IMR-90 (cell line): ENCODE measurements around the gene TSGA10IP. TPM values are rescaled to one million over a fixed set of nuclear protein-coding genes. Genes with fewer than 3 reads are reported as not detected.

ENCODE experiments used
- ATAC-seq: fragments of 200-7000 bp; cut with Tn5 transposase; 2 replicates; pipeline ENCODE4 v1.9.1; 2020; ENCODE audit warnings: low read depth, mild to moderate bottlenecking, moderate library complexity
- BruUV-seq: library from RNA; stranded (reverse); fragments of 400-500 nt; replicated peaks from 2 replicates; lab custom pipeline; 2021; lab: Mats Ljungman, UMichigan
- CTCF ChIA-PET: fragments of 300-600 bp; formaldehyde crosslinking; extraction: SDS; loops from one replicate; lab custom pipeline; 2021; ENCODE audit warnings: antibody characterized with exemption; lab: Yijun Ruan, JAX
- POLR2A ChIA-PET: fragments of 300-600 bp; sonication (Branson Sonifier 250); formaldehyde crosslinking; loops from one replicate; lab custom pipeline; 2022; ENCODE audit warnings: antibody characterized with exemption; ENCODE audit not compliant: unreplicated experiment; lab: Charles Lee
- DNase-seq: peaks from one replicate; pipeline ENCODE4 v3.0.0; 2013
- H2AFZ ChIP-seq: replicated peaks from 2 replicates; pipeline ENCODE3; 2013; ENCODE audit warnings: low read length, mild to moderate bottlenecking; ENCODE audit not compliant: poor library complexity
- H2AK5ac ChIP-seq: 2 replicates; pipeline ENCODE4 v1.6.1; 2013; ENCODE audit warnings: low read depth, low read length, inconsistent platforms
- H2AK9ac ChIP-seq: replicated peaks from 2 replicates; pipeline ENCODE3; 2013; ENCODE audit warnings: mild to moderate bottlenecking, low read depth, low read length, moderate library complexity; ENCODE audit not compliant: poor library complexity
- H2BK120ac ChIP-seq: 2 replicates; pipeline ENCODE4 v1.6.1; 2013; ENCODE audit warnings: low read depth, low read length, inconsistent platforms
- H2BK15ac ChIP-seq: 3 replicates; pipeline ENCODE4 v1.6.1; 2013; ENCODE audit warnings: low read depth, low read length, inconsistent platforms
- H2BK20ac ChIP-seq: 2 replicates; pipeline ENCODE4 v1.6.1; 2013; ENCODE audit warnings: low read depth, mild to moderate bottlenecking, inconsistent platforms, low read length, moderate library complexity
- H2BK5ac ChIP-seq: 2 replicates; pipeline ENCODE4 v1.6.1; 2013; ENCODE audit warnings: mild to moderate bottlenecking, low read depth, low read length, inconsistent platforms; ENCODE audit not compliant: poor library complexity, severe bottlenecking
- H3K14ac ChIP-seq: replicated peaks from 2 replicates; pipeline ENCODE4 v1.6.1; 2013; ENCODE audit warnings: low read depth, low read length, inconsistent platforms
- H3K18ac ChIP-seq: 2 replicates; pipeline ENCODE4 v1.6.1; 2013; ENCODE audit warnings: low read depth, low read length, control low read depth
- H3K23ac ChIP-seq: 2 replicates; pipeline ENCODE4 v1.6.1; 2013; ENCODE audit warnings: low read depth, low read length, inconsistent platforms
- H3K27ac ChIP-seq: 2 replicates; pipeline ENCODE4 v1.5.1; 2013; ENCODE audit warnings: mild to moderate bottlenecking, control low read depth, low read length; ENCODE audit not compliant: insufficient read depth
- H3K27me3 ChIP-seq: 2 replicates; pipeline ENCODE4 v1.6.1; 2013; ENCODE audit warnings: low read length; ENCODE audit not compliant: control insufficient read depth, insufficient read depth
- H3K36me3 ChIP-seq: 2 replicates; pipeline ENCODE4 v1.6.1; 2013; ENCODE audit warnings: low read length, mixed read lengths; ENCODE audit not compliant: control insufficient read depth, insufficient read depth
- H3K4ac ChIP-seq: 2 replicates; pipeline ENCODE4 v1.6.1; 2013; ENCODE audit warnings: low read depth, low read length, inconsistent platforms
- H3K4me1 ChIP-seq: 2 replicates; pipeline ENCODE4 v1.6.1; 2013; ENCODE audit warnings: low read length, mixed read lengths; ENCODE audit not compliant: control insufficient read depth, insufficient read depth
- H3K4me2 ChIP-seq: 2 replicates; pipeline ENCODE4 v1.6.1; 2013; ENCODE audit warnings: low read depth, mild to moderate bottlenecking, control low read depth, low read length, moderate library complexity
- H3K4me3 ChIP-seq: 2 replicates; pipeline ENCODE4 v1.5.1; 2013; ENCODE audit warnings: low read depth, mild to moderate bottlenecking, control low read depth, low read length, moderate library complexity; ENCODE audit not compliant: insufficient read depth
- H3K56ac ChIP-seq: 2 replicates; pipeline ENCODE4 v1.6.1; 2013; ENCODE audit warnings: low read length, inconsistent platforms; ENCODE audit not compliant: insufficient read depth; ENCODE audit errors: extremely low read depth
- H3K79me1 ChIP-seq, 2 experiments: 2 replicates each; pipeline ENCODE4 v1.6.1; 2013; ENCODE audit warnings: low read length in 2 of 2, inconsistent platforms in 1 of 2, low read depth in 1 of 2
- H3K9ac ChIP-seq: 2 replicates; pipeline ENCODE4 v1.6.1; 2013; ENCODE audit warnings: low read depth, low read length, control low read depth
- H3K9me1 ChIP-seq: 2 replicates; pipeline ENCODE4 v1.6.1; 2013; ENCODE audit warnings: low read length, inconsistent platforms; ENCODE audit not compliant: insufficient read depth
- H3K9me3 ChIP-seq: 2 replicates; pipeline ENCODE4 v1.6.1; 2013; ENCODE audit warnings: low read length; ENCODE audit not compliant: control insufficient read depth, insufficient read depth
- H4K20me1 ChIP-seq: 2 replicates; pipeline ENCODE4 v1.6.1; 2013; ENCODE audit warnings: low read length, inconsistent platforms; ENCODE audit not compliant: insufficient read depth
- H4K5ac ChIP-seq: 2 replicates; pipeline ENCODE4 v1.6.1; 2013; ENCODE audit warnings: mild to moderate bottlenecking, low read depth, low read length, control low read depth
- H4K8ac ChIP-seq, 2 experiments: 2 replicates each; pipeline ENCODE4 v1.6.1; 2013; ENCODE audit warnings: low read depth in 2 of 2, low read length in 2 of 2, control low read depth in 1 of 2, inconsistent platforms in 1 of 2
- H4K91ac ChIP-seq: 2 replicates; pipeline ENCODE4 v1.6.1; 2013; ENCODE audit warnings: low read depth, low read length, inconsistent platforms; ENCODE audit not compliant: insufficient read depth
- CEBPB ChIP-seq: IDR thresholded peaks from 2 replicates; pipeline ENCODE4 v1.6.1; 2012; ENCODE audit warnings: low read depth, low read length, improper control_type of control experiment
- FOS ChIP-seq: fragments of 150-350 bp; IDR thresholded peaks from 2 replicates; pipeline ENCODE4 v1.6.1; 2016; ENCODE audit warnings: low read depth, low read length
- MAZ ChIP-seq: IDR thresholded peaks from 2 replicates; pipeline ENCODE4 v1.6.1; 2012; ENCODE audit warnings: low read depth, mild to moderate bottlenecking, low read length, improper control_type of control experiment, moderate library complexity, borderline replicate concordance
- MXI1 ChIP-seq: IDR thresholded peaks from 2 replicates; pipeline ENCODE4 v1.6.1; 2012; ENCODE audit warnings: low read depth, mild to moderate bottlenecking, low read length, moderate library complexity, borderline replicate concordance
- NFE2L2 ChIP-seq: fragments of 150-350 bp; IDR thresholded peaks from 2 replicates; pipeline ENCODE4 v1.6.1; 2016; ENCODE audit warnings: low read depth, mild to moderate bottlenecking, low read length
- POLR2A ChIP-seq: IDR thresholded peaks from 2 replicates; pipeline ENCODE4 v1.6.1; 2012; ENCODE audit warnings: mild to moderate bottlenecking, low read depth, low read length
- RAD21 ChIP-seq: IDR thresholded peaks from 2 replicates; pipeline ENCODE4 v1.6.1; 2012; ENCODE audit warnings: low read length, improper control_type of control experiment
- RFX5 ChIP-seq: IDR thresholded peaks from 2 replicates; pipeline ENCODE4 v1.8.0; 2012; ENCODE audit warnings: low read depth, mild to moderate bottlenecking, low read length, moderate library complexity
- SMC3 ChIP-seq: fragments of 150-350 bp; IDR thresholded peaks from 2 replicates; pipeline ENCODE4 v1.6.1; 2016; ENCODE audit warnings: low read depth, mild to moderate bottlenecking, antibody characterized with exemption, low read length, moderate library complexity
- WGBS, 2 experiments: methylation state at CpG; one replicate each; pipeline versions ENCODE4 v1.1.5 to v1.1.7; 2013; ENCODE audit warnings: missing lambda C conversion rate in 2 of 2; ENCODE audit not compliant: insufficient read length in 1 of 2; ENCODE audit errors: extremely low coverage in 2 of 2; 5-methylcytosine and 5-hydroxymethylcytosine counted together
- dilution Hi-C: fragments of 300-500 bp; cut with HindIII; formaldehyde crosslinking; loops from one replicate; pipeline ENCODE4 v1.14.3; 2018; ENCODE audit warnings: low sequenced_read_pairs; ENCODE audit not compliant: unreplicated experiment
- in situ Hi-C: fragments of 300-500 bp; cut with MboI; formaldehyde crosslinking; loops from 3 replicates; pipeline ENCODE4 v1.14.3; 2019; ENCODE audit warnings: low sequenced_read_pairs, inconsistent platforms, mixed read lengths
- intact Hi-C: fragments of 100-400 bp; cut with micrococcal nuclease; formaldehyde crosslinking; loops from 2 replicates; pipeline ENCODE4 v1.10.0; 2022
- polyA plus RNA-seq, 3 experiments: library from polyadenylated mRNA; depleted of rRNA; stranded (reverse); fragments of >200 nt; gene quantifications; 2 replicates each; pipeline ENCODE4 v1.2.3, GENCODE V29; 2012; ENCODE audit warnings: low replicate concordance in 1 of 3
- total RNA-seq: library from RNA; depleted of rRNA; stranded (reverse); fragments of >200 nt; gene quantifications from 2 replicates; pipeline ENCODE4 v1.2.3, GENCODE V29; 2012
- TF ChIP-seq, protein P1 (sequence below): fragments of 150-350 bp; IDR thresholded peaks from 2 replicates; pipeline ENCODE4 v1.6.1; 2016; ENCODE audit warnings: low read depth, mild to moderate bottlenecking, low read length, moderate library complexity, borderline replicate concordance
- TF ChIP-seq, protein P2 (sequence below): fragments of 150-350 bp; IDR thresholded peaks from 2 replicates; pipeline ENCODE4 v1.6.1; 2017; ENCODE audit warnings: mild to moderate bottlenecking, antibody characterized with exemption, low read length, low read depth
- TF ChIP-seq, protein P3 (sequence below): conservative IDR thresholded peaks from 2 replicates; pipeline ENCODE4 v1.5.1; 2012; ENCODE audit warnings: mild to moderate bottlenecking, low read depth, low read length, improper control_type of control experiment

TSGA10IP gene
- total and polyA plus RNA-seq, 2 of the 4 experiments (the other 2 are of a cell fraction) = 0.21 TPM; not detected in 1

DNA sequence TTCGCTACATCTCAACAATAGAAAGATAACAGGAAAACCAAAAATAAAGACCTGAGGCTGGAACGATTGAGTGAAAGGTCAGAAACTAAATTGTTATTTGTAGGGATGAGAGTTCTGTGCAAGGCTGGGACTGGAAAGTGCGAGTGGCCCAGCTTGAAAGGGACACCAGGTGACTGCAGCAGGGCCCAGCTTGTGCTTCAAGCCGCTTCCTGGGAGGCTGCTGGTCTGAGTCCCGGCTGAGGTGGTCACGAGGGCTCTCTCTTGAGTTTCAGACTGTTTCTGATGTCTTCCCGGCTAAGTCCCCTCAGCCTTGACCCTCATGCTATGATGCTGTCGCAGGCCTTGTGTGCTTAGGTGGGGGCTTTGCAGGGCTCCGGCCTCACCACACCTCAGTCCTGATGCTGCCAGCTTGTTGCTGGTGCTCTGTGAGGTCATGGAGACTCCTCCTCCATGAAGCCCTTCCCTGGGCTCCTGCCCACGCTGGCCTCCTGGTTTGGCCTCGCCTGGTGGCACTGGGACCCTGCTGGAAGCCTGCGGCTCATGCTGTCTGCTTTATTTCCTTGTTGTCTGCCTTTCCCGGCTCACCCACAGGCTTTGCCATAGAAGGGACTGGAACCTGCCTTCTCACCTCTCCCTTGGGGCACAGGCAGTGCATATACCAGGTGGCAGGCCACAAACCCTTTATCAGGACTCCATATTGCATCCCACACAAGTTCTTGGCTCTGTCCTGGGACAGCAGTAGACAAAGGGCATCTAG, 61.0 kb downstream of the TSGA10IP start:
- TF ChIP-seq SMC3 = no peak
- no peak for TF ChIP-seq POLR2A
- no peak for TF ChIP-seq RFX5
- TF ChIP-seq, protein P1, sequence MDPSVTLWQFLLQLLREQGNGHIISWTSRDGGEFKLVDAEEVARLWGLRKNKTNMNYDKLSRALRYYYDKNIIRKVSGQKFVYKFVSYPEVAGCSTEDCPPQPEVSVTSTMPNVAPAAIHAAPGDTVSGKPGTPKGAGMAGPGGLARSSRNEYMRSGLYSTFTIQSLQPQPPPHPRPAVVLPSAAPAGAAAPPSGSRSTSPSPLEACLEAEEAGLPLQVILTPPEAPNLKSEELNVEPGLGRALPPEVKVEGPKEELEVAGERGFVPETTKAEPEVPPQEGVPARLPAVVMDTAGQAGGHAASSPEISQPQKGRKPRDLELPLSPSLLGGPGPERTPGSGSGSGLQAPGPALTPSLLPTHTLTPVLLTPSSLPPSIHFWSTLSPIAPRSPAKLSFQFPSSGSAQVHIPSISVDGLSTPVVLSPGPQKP = no peak
- TF ChIP-seq RAD21 = no peak
- no peak for TF ChIP-seq MAZ
- TF ChIP-seq FOS = no peak
- TF ChIP-seq, protein P2, sequence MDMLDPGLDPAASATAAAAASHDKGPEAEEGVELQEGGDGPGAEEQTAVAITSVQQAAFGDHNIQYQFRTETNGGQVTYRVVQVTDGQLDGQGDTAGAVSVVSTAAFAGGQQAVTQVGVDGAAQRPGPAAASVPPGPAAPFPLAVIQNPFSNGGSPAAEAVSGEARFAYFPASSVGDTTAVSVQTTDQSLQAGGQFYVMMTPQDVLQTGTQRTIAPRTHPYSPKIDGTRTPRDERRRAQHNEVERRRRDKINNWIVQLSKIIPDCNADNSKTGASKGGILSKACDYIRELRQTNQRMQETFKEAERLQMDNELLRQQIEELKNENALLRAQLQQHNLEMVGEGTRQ = no peak
- TF ChIP-seq, protein P3, sequence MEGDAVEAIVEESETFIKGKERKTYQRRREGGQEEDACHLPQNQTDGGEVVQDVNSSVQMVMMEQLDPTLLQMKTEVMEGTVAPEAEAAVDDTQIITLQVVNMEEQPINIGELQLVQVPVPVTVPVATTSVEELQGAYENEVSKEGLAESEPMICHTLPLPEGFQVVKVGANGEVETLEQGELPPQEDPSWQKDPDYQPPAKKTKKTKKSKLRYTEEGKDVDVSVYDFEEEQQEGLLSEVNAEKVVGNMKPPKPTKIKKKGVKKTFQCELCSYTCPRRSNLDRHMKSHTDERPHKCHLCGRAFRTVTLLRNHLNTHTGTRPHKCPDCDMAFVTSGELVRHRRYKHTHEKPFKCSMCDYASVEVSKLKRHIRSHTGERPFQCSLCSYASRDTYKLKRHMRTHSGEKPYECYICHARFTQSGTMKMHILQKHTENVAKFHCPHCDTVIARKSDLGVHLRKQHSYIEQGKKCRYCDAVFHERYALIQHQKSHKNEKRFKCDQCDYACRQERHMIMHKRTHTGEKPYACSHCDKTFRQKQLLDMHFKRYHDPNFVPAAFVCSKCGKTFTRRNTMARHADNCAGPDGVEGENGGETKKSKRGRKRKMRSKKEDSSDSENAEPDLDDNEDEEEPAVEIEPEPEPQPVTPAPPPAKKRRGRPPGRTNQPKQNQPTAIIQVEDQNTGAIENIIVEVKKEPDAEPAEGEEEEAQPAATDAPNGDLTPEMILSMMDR = no peak
- TF ChIP-seq NFE2L2 = no peak
- TF ChIP-seq MXI1 = no peak
- no peak for TF ChIP-seq CEBPB
- no TSS peak for BruUV-seq
- no peak overlapping the region for H2AFZ ChIP-seq
- peak overlapping the region; percentile 9; the same call in 1 of the 2 replicates for H2AK5ac ChIP-seq
- WGBS, 2 experiments = 76% methylated on average over 9 of the region's 13 CpGs; no CpG with 5 or more reads in 1 of the 2 experiments
- dilution Hi-C loops = no loop called here
- no peak for ATAC-seq
- H3K18ac ChIP-seq = no peak overlapping the region
- no peak overlapping the region for H3K27ac ChIP-seq
- POLR2A ChIA-PET = no interaction called here
- intact Hi-C loops = no loop called here
- H3K4me3 ChIP-seq = no peak overlapping the region
- H2BK5ac ChIP-seq = no peak overlapping the region
- H2AK9ac ChIP-seq = peak overlapping the region; percentile 26
- H3K9me3 ChIP-seq = no peaks in the 10 kb centered on the region
- no peak overlapping the region for H3K56ac ChIP-seq
- no peak overlapping the region for H4K5ac ChIP-seq
- H3K14ac ChIP-seq = no peak overlapping the region
- no peak overlapping the region for H3K23ac ChIP-seq
- in situ Hi-C loops = no loop called here
- H3K9ac ChIP-seq = no peak overlapping the region
- H3K36me3 ChIP-seq = peaks cover 7% of the 10 kb centered on the region; the same call in 1 of the 2 replicates
- peaks cover 6% of the 10 kb centered on the region for H4K20me1 ChIP-seq
- no peak overlapping the region for H4K8ac ChIP-seq
- peaks cover 4% of the 10 kb centered on the region for H3K27me3 ChIP-seq
- H4K91ac ChIP-seq = no peak overlapping the region
- H3K9me1 ChIP-seq = no peaks in the 10 kb centered on the region
- no peak overlapping the region for H2BK120ac ChIP-seq
- H3K4me1 ChIP-seq = no peaks in the 10 kb centered on the region; the same call in none of the 2 replicates
- H3K4me2 ChIP-seq = no peak overlapping the region
- no peak for DNase-seq
- H2BK15ac ChIP-seq = no peak overlapping the region
- no peak overlapping the region for H3K4ac ChIP-seq
- peaks cover 14 to 23% of the 10 kb centered on the region in 2 experiments for H3K79me1 ChIP-seq
- CTCF ChIA-PET = interaction anchor here (1.0 kb wide), 1 partner anchor 38 kb away, joined by 3 read pairs; no protein-coding TSS in a partner anchor
- no peak overlapping the region for H2BK20ac ChIP-seq
